Measurements from ENCODE around the gene PAFAH2. TPM values are rescaled to one million over a fixed set of nuclear protein-coding genes. Genes with fewer than 3 reads are reported as not detected.

The PAFAH2 gene
- total and polyA plus RNA-seq, 2 of the 13 experiments (the other 11 are each of a cell fraction or from before 2014, with no cell fraction given) = 6.9 to 9.4 TPM

- ChIA-PET CTCF (ENCODE audit: low intra/inter-chr PET ratio, low total read pairs) (no interaction called here), POLR2A (no interaction called here)
- Histone ChIP-seq H3K36me3 (replicated peaks in 1 of 2; ENCODE audit: control insufficient read depth in 1 of 2, insufficient read depth in 2 of 2, low read length in 2 of 2) (no peaks in the 10 kb centered on the region), H3K79me2 (ENCODE audit: insufficient read depth, low read length) (no peaks in the 10 kb centered on the region), H3K27me3 (ENCODE audit: control insufficient read depth in 1 of 2, insufficient read depth in 2 of 2, low read length in 2 of 2) (no peaks in the 10 kb centered on the region), H2AFZ (ENCODE audit: low read length) (no peak overlapping the region), H3K9me3 (ENCODE audit: low read length) (no peaks in the 10 kb centered on the region), H3K4me2 (ENCODE audit: low read depth, low read length) (peak overlapping the region; percentile 18; the same call in 1 of the 2 replicates), H3K4me3 (replicated peaks in 1 of 3; ENCODE audit: insufficient read depth in 1 of 3, low read depth in 2 of 3, low read length in 3 of 3) (no peak overlapping the region), H3K4me1 (ENCODE audit: insufficient read depth, low read length) (peaks cover 26% of the 10 kb centered on the region), H3K27ac (ENCODE audit: extremely low read length, insufficient read depth, low read length) (no peak overlapping the region), H4K20me1 (ENCODE audit: insufficient read depth, low read length) (no peaks in the 10 kb centered on the region), H3K9ac (ENCODE audit: insufficient read depth, low read depth, low read length) (no peak overlapping the region)
- intact Hi-C loops (cut with micrococcal nuclease; ENCODE audit: unreplicated experiment) (no loop called here), in situ Hi-C loops (cut with HindIII; ENCODE audit: extremely low pct_ligation_motif_present, low pct_unique_long_range_greater_than_20kb) (no loop called here)
- no peak for DNase-seq (ENCODE audit: low spot score)
- 0% methylated on average over 3 of the region's 3 CpGs for WGBS (ENCODE audit: low lambda C conversion rate)
- ATAC-seq = peak; percentile 60; the same call in 2 of the 3 replicates
- TF ChIP-seq ZNF275 (CRISPR knock-in tag; IDR thresholded peaks at IDR 0.05; ENCODE audit: borderline replicate concordance) = no peak
- peak; percentile 44; the same call in 1 of the 2 replicates for TF ChIP-seq ZNF629 (CRISPR knock-in tag; conservative IDR thresholded peaks at IDR 0.05)
- no TSS peak for BruUV-seq (replicated peaks)
- FAIRE-seq = no peak
These were observed 83.5 kb downstream of the PAFAH2 start for GRCh38 chr1:25914074-25914995.

GRCh38 chr1:25913206-25913605, 84.7 kb downstream of the PAFAH2 start:
- Histone ChIP-seq H3K36me3 (replicated peaks in 1 of 2; ENCODE audit: control insufficient read depth in 1 of 2, insufficient read depth in 2 of 2, low read length in 2 of 2) (no peaks in the 10 kb centered on the region), H2AFZ (ENCODE audit: low read length) (no peak overlapping the region), H3K9ac (ENCODE audit: insufficient read depth, low read depth, low read length) (no peak overlapping the region), H3K4me3 (replicated peaks in 1 of 3; ENCODE audit: insufficient read depth in 1 of 3, low read depth in 2 of 3, low read length in 3 of 3) (no peak overlapping the region), H4K20me1 (ENCODE audit: insufficient read depth, low read length) (no peaks in the 10 kb centered on the region), H3K27ac (ENCODE audit: extremely low read length, insufficient read depth, low read length) (no peak overlapping the region), H3K4me2 (ENCODE audit: low read depth, low read length) (no peak overlapping the region), H3K27me3 (ENCODE audit: control insufficient read depth in 1 of 2, insufficient read depth in 2 of 2, low read length in 2 of 2) (no peaks in the 10 kb centered on the region), H3K79me2 (ENCODE audit: insufficient read depth, low read length) (no peaks in the 10 kb centered on the region), H3K4me1 (ENCODE audit: insufficient read depth, low read length) (peaks cover 37% of the 10 kb centered on the region), H3K9me3 (ENCODE audit: low read length) (no peaks in the 10 kb centered on the region)
- in situ Hi-C loops (cut with HindIII; ENCODE audit: extremely low pct_ligation_motif_present, low pct_unique_long_range_greater_than_20kb) = no loop called here
- intact Hi-C loops (cut with micrococcal nuclease; ENCODE audit: unreplicated experiment) = no loop called here
- CTCF ChIA-PET (ENCODE audit: low intra/inter-chr PET ratio, low total read pairs) = no interaction called here
- BruUV-seq (replicated peaks) = no TSS peak
- ATAC-seq (no peak), DNase-seq (ENCODE audit: low spot score) (no peak), FAIRE-seq (no peak)
- POLR2A ChIA-PET = no interaction called here
- TF ChIP-seq PAX8 (CRISPR knock-in tag; IDR thresholded peaks at IDR 0.05; ENCODE audit: borderline replicate concordance) (no peak), ATAD3A (CRISPR knock-in tag; IDR thresholded peaks at IDR 0.05) (no peak), ZNF430 (CRISPR knock-in tag; IDR thresholded peaks at IDR 0.05) (no peak), MNT (IDR thresholded peaks at IDR 0.05) (no peak), GABPA (IDR thresholded peaks at IDR 0.05; ENCODE audit: low read depth, low read length) (no peak), GABPA (CRISPR knock-in tag; IDR thresholded peaks at IDR 0.05; ENCODE audit: low read depth) (no peak), ATM (IDR thresholded peaks at IDR 0.05; ENCODE audit: borderline replicate concordance) (no peak), TP53 (CRISPR knock-in tag; conservative IDR thresholded peaks at IDR 0.05) (no peak), ZKSCAN1 (IDR thresholded peaks at IDR 0.05; ENCODE audit: low read length) (no peak), CREM (IDR thresholded peaks at IDR 0.05) (no peak), CREM (CRISPR knock-in tag; IDR thresholded peaks at IDR 0.05) (no peak), ZNF615 (CRISPR knock-in tag; IDR thresholded peaks at IDR 0.05; ENCODE audit: borderline replicate concordance) (no peak), ZNF7 (CRISPR knock-in tag; IDR thresholded peaks at IDR 0.05) (no peak), ZNF562 (CRISPR knock-in tag; IDR thresholded peaks at IDR 0.05; ENCODE audit: borderline replicate concordance) (no peak)
